ENCODE results near the gene AURKA. TPM values are rescaled to one million over a fixed set of nuclear protein-coding genes. Genes with fewer than 3 reads are reported as not detected.
"Not testable (repeated sequence)": the region's sequence is repeated elsewhere in the genome, so short reads cannot be mapped to it uniquely, and the experiment has no call there.

AURKA gene
- total RNA-seq, 1 donor from 2014 or later = 64.8 TPM

GRCh38 chr20:56400001-56400640, 8.1 kb upstream of the AURKA start:
- Mint-ChIP-seq H3K27ac (no peak overlapping the region), H3K36me3 (ENCODE audit: low read depth) (peaks cover 82% of the 10 kb centered on the region), H3K4me1 (ENCODE audit: low read depth) (peaks cover 19% of the 10 kb centered on the region), H3K4me3 (ENCODE audit: low read depth) (no peak overlapping the region), H3K27me3 (ENCODE audit: low read depth) (no peaks in the 10 kb centered on the region), H3K9me3 (no peaks in the 10 kb centered on the region)
- no peak for DNase-seq (ENCODE audit: low spot score)
- intact Hi-C loops (cut with micrococcal nuclease) = loop anchor here (1.0 to 5.0 kb wide), 3 partner anchors 15 to 117 kb away; partner anchors contain the start of gene RTF2

- H3K36me3 Mint-ChIP-seq (ENCODE audit: low read depth) = peaks cover 59% of the 10 kb centered on the region
- no peak overlapping the region for H3K27ac Mint-ChIP-seq
- no peak overlapping the region for H3K4me3 Mint-ChIP-seq (ENCODE audit: low read depth)
- intact Hi-C loops (cut with micrococcal nuclease) = no loop called here
- no peak for DNase-seq (ENCODE audit: low spot score)
- H3K9me3 Mint-ChIP-seq = no peaks in the 10 kb centered on the region
- H3K27me3 Mint-ChIP-seq (ENCODE audit: low read depth) = no peaks in the 10 kb centered on the region
- peaks cover 34% of the 10 kb centered on the region for H3K4me1 Mint-ChIP-seq (ENCODE audit: low read depth)
These were observed 3.2 kb upstream of the AURKA start for GRCh38 chr20:56395166-56395565.

- DNase-seq (ENCODE audit: low spot score) = no peak
- Mint-ChIP-seq H3K4me1 (ENCODE audit: low read depth) (peaks cover 40% of the 10 kb centered on the region), H3K27me3 (ENCODE audit: low read depth) (no peaks in the 10 kb centered on the region), H3K36me3 (ENCODE audit: low read depth) (peaks cover 60% of the 10 kb centered on the region), H3K27ac (no peak overlapping the region), H3K4me3 (ENCODE audit: low read depth) (no peak overlapping the region), H3K9me3 (no peaks in the 10 kb centered on the region)
- intact Hi-C loops (cut with micrococcal nuclease) = loop anchor here (2.0 kb wide), 1 partner anchor 21 kb away; no protein-coding TSS in a partner anchor
These were observed 1.6 kb upstream of the AURKA start for GRCh38 chr20:56393653-56394052.

- intact Hi-C loops (cut with micrococcal nuclease) = loop anchor here (1.0 to 2.0 kb wide), 4 partner anchors 20 to 75 kb away; partner anchors contain the start of genes FAM210B and RTF2
- Mint-ChIP-seq H3K27me3 (ENCODE audit: low read depth) (no peaks in the 10 kb centered on the region), H3K27ac (no peak overlapping the region), H3K36me3 (ENCODE audit: low read depth) (peaks cover 61% of the 10 kb centered on the region), H3K4me3 (ENCODE audit: low read depth) (no peak overlapping the region), H3K9me3 (no peaks in the 10 kb centered on the region), H3K4me1 (ENCODE audit: low read depth) (peaks cover 40% of the 10 kb centered on the region)
- no peak for DNase-seq (ENCODE audit: low spot score)
These were observed 967 bp upstream of the AURKA start for GRCh38 chr20:56392881-56393482.

- Mint-ChIP-seq H3K9me3 (no peaks in the 10 kb centered on the region), H3K4me1 (ENCODE audit: low read depth) (peaks cover 40% of the 10 kb centered on the region), H3K27me3 (ENCODE audit: low read depth) (no peaks in the 10 kb centered on the region), H3K27ac (no peak overlapping the region), H3K4me3 (ENCODE audit: low read depth) (no peak overlapping the region), H3K36me3 (ENCODE audit: low read depth) (peaks cover 58% of the 10 kb centered on the region)
- DNase-seq (ENCODE audit: low spot score) = no peak
- intact Hi-C loops (cut with micrococcal nuclease) = loop anchor here (1.0 to 2.0 kb wide), 4 partner anchors 19 to 77 kb away; partner anchors contain the start of genes FAM210B and RTF2
These were observed 351 bp downstream of the AURKA start for GRCh38 chr20:56391596-56392131.

- H3K27me3 Mint-ChIP-seq (ENCODE audit: low read depth) = no peaks in the 10 kb centered on the region
- H3K9me3 Mint-ChIP-seq = no peaks in the 10 kb centered on the region
- H3K27ac Mint-ChIP-seq = no peak overlapping the region
- H3K4me3 Mint-ChIP-seq (ENCODE audit: low read depth) = no peak overlapping the region
- peaks cover 42% of the 10 kb centered on the region for H3K4me1 Mint-ChIP-seq (ENCODE audit: low read depth)
- DNase-seq (ENCODE audit: low spot score) = no peak
- intact Hi-C loops (cut with micrococcal nuclease) = no loop called here
- peaks cover 63% of the 10 kb centered on the region for H3K36me3 Mint-ChIP-seq (ENCODE audit: low read depth)
These were observed 978 bp downstream of the AURKA start for GRCh38 chr20:56391037-56391436.

- peak overlapping the region; percentile 19 for H3K4me3 Mint-ChIP-seq (ENCODE audit: low read depth)
- DNase-seq (ENCODE audit: low spot score); intact Hi-C loops (cut with micrococcal nuclease); H3K9me3 Mint-ChIP-seq; H3K27me3 Mint-ChIP-seq (ENCODE audit: low read depth); H3K27ac Mint-ChIP-seq: not testable (repeated sequence)
- peaks cover 43% of the 10 kb centered on the region for H3K4me1 Mint-ChIP-seq (ENCODE audit: low read depth)
- peaks cover 62% of the 10 kb centered on the region for H3K36me3 Mint-ChIP-seq (ENCODE audit: low read depth)
These were observed 1.6 kb downstream of the AURKA start for GRCh38 chr20:56390396-56390795.

- intact Hi-C loops (cut with micrococcal nuclease) = no loop called here
- Mint-ChIP-seq H3K4me1 (ENCODE audit: low read depth) (peaks cover 41% of the 10 kb centered on the region), H3K27ac (peak overlapping the region; percentile 38), H3K36me3 (ENCODE audit: low read depth) (peaks cover 60% of the 10 kb centered on the region), H3K9me3 (no peaks in the 10 kb centered on the region), H3K4me3 (ENCODE audit: low read depth) (peak overlapping the region; percentile 19), H3K27me3 (ENCODE audit: low read depth) (no peaks in the 10 kb centered on the region)
- no peak for DNase-seq (ENCODE audit: low spot score)
These were observed 2.2 kb downstream of the AURKA start for GRCh38 chr20:56389807-56390206.

GRCh38 chr20:56388882-56389281, 3.1 kb downstream of the AURKA start:
- intact Hi-C loops (cut with micrococcal nuclease) = no loop called here
- Mint-ChIP-seq H3K27ac (peak overlapping the region; percentile 24), H3K4me3 (ENCODE audit: low read depth) (no peak overlapping the region), H3K27me3 (ENCODE audit: low read depth) (no peaks in the 10 kb centered on the region), H3K4me1 (ENCODE audit: low read depth) (peaks cover 40% of the 10 kb centered on the region), H3K9me3 (no peaks in the 10 kb centered on the region), H3K36me3 (ENCODE audit: low read depth) (peaks cover 67% of the 10 kb centered on the region)
- DNase-seq (ENCODE audit: low spot score) = no peak

GRCh38 chr20:56386219-56386618, 5.8 kb downstream of the AURKA start:
- DNase-seq (ENCODE audit: low spot score) = no peak
- Mint-ChIP-seq H3K27ac (no peak overlapping the region), H3K9me3 (no peaks in the 10 kb centered on the region), H3K27me3 (ENCODE audit: low read depth) (no peaks in the 10 kb centered on the region), H3K36me3 (ENCODE audit: low read depth) (peaks cover 86% of the 10 kb centered on the region), H3K4me3 (ENCODE audit: low read depth) (no peak overlapping the region), H3K4me1 (ENCODE audit: low read depth) (peaks cover 53% of the 10 kb centered on the region)
- intact Hi-C loops (cut with micrococcal nuclease) = no loop called here

- Mint-ChIP-seq H3K4me3 (ENCODE audit: low read depth) (no peak overlapping the region), H3K27ac (peak overlapping the region; percentile 56), H3K4me1 (ENCODE audit: low read depth) (peaks cover 53% of the 10 kb centered on the region), H3K27me3 (ENCODE audit: low read depth) (no peaks in the 10 kb centered on the region), H3K9me3 (no peaks in the 10 kb centered on the region), H3K36me3 (ENCODE audit: low read depth) (peaks cover 89% of the 10 kb centered on the region)
- no peak for DNase-seq (ENCODE audit: low spot score)
- intact Hi-C loops (cut with micrococcal nuclease) = no loop called here
These were observed 6.9 kb downstream of the AURKA start for GRCh38 chr20:56385130-56385529.

GRCh38 chr20:56383334-56383733, 8.7 kb downstream of the AURKA start:
- Mint-ChIP-seq H3K9me3 (no peaks in the 10 kb centered on the region), H3K36me3 (ENCODE audit: low read depth) (peaks cover 87% of the 10 kb centered on the region), H3K27ac (peak overlapping the region; percentile 9), H3K27me3 (ENCODE audit: low read depth) (no peaks in the 10 kb centered on the region), H3K4me3 (ENCODE audit: low read depth) (no peak overlapping the region), H3K4me1 (ENCODE audit: low read depth) (peaks cover 50% of the 10 kb centered on the region)
- intact Hi-C loops (cut with micrococcal nuclease) = no loop called here
- DNase-seq (ENCODE audit: low spot score) = no peak

GRCh38 chr20:56382696-56383095, 9.3 kb downstream of the AURKA start:
- H3K4me3 Mint-ChIP-seq (ENCODE audit: low read depth) = no peak overlapping the region
- peaks cover 56% of the 10 kb centered on the region for H3K4me1 Mint-ChIP-seq (ENCODE audit: low read depth)
- H3K36me3 Mint-ChIP-seq (ENCODE audit: low read depth) = peaks cover 87% of the 10 kb centered on the region
- intact Hi-C loops (cut with micrococcal nuclease) = no loop called here
- no peaks in the 10 kb centered on the region for H3K27me3 Mint-ChIP-seq (ENCODE audit: low read depth)
- H3K9me3 Mint-ChIP-seq = no peaks in the 10 kb centered on the region
- DNase-seq (ENCODE audit: low spot score) = no peak
- peak overlapping the region; percentile 46 for H3K27ac Mint-ChIP-seq

Data from activated T-helper 2 cell treated with anti-CD3 and anti-CD28 coated beads, Interferon-gamma antibody, Interleukin-2, Interleukin-4, amounts not matched to agents 10 μg/mL and 5 μg/mL and 100 μg/mL, durations not matched to agents 14 hours and 24 hours and 36 hours (primary cell).